Stimulated activated CD4-positive, alpha-beta T cell treated with anti-CD3 and anti-CD28 coated beads, Interleukin-4, amount 100 ng/mL, for 24 hours (primary cell): ENCODE data around the gene R3HDM1.
A peak's percentile ranks its signal among the peaks of the same experiment; 100 is the strongest.
"Not testable (repeated sequence)": the region's sequence is repeated elsewhere in the genome, so short reads cannot be mapped to it uniquely, and the experiment has no call there.

ENCODE experiments used
- DNase-seq: peaks from one replicate; pipeline ENCODE4 v3.0.0-alpha.2; 2020

Gene R3HDM1

DNA sequence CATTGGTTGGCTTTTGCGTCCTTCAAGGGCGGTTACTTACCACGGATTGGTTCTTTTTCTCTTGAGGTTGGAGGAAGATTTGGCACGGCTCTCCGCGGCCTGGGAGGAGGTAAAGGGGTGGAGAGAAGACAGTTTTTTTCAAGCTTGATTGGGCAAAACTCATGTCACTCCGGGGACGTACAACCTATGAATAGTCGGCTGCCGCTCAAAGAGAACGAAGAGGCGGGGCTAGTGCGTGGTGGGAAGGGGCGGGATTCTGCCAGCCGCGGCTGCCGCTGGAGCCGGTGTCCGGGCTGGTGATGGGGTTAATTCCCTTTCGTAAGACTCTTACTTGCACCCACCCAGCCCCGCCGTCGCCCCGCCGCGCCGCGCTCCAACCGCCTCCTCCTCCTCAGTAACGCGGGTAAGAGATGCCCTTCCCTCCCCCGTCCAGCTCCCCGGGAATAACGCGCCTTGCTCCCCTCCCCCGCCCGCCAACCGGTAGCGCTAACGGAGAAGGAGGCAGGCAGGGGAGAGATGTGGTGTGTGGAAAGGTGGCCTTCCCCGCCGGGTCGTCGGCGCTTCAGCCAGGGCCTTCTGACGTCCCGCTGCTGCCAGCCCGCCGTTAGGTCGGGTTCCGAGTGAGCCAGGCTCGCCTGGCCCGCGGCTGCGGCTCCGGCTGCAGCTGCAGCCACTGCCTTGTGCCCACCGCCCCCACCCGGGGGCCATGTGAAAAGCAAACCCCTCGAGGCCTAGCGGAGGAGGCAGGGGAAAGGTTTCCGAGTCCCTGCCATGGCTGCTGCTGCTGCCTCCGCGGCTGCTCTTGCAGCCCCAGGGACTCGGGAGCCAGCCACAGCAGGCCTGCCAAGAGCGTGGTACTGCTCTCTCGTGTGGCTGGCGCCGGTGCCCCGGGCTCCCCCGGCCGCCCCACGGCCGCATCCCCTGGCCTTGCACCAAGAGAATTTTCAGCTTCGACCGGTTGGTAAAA, at the start of gene R3HDM1:
R3HDM1 (plus strand) TSS at position 254 of the 967 bp plus-strand sequence. CDS start 73,362 bp downstream, outside the sequence.
- peak; percentile 98 for DNase-seq

DNA sequence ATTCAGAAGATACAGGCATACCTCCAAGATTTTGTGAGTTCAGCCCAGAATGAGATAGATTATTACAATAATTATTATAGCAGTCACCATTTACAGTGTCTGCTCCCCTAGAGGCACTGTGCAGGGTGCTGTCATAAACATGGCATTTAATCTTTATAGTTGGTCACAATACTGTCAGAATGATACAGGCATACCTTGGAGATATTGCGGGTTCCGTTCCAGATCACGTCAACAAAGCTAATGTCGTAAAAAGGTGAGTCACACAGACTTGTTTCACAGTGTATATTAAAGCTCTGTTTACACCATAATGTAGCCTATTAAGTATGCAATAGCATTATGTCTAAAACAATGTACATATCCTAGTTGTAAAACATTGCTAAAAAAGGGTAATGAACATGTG, 45.8 kb upstream of the R3HDM1 start:
- DNase-seq: no peak

DNA sequence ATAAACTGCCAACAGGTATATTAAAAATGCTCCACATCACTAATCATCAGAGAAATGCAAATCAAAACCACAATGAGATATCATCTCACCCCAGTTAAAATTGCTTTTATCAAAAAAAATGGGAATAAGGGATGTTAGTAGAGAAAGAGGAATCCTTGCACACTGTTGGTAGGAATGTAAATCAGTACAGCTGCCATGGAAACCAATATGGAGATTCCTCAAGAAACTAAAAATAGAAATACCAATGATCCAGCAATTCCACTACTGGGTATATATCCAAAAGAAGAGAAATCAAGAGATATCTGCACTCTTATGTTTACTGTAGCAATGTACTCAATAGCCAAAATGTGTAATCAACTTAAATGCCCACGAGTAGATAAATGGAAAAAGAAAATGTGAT, 40.9 kb upstream of the R3HDM1 start:
- DNase-seq: no peak

- DNase-seq: no peak
These were observed 36.8 kb upstream of the R3HDM1 start for GRCh38 chr2:135494503-135494902.

DNA sequence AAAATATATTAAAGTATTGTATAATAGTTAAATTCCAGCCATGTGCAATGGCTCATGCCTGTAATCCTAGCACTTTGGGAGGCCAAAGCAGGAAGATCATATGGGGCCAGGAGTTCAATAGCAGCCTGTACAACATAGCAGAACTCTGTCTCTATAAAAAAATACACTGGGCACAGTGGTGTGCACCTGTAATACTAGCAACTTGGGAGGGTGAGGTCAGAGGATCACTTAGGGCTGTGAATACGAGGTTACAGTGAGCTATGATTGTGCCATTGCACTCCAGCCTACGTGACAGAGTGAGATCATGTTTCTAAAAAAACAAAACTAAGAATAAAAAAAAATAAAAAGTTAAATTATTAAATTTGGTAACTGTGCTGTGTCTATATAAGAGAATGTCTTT, 36.4 kb upstream of the R3HDM1 start:
- no peak for DNase-seq

DNA sequence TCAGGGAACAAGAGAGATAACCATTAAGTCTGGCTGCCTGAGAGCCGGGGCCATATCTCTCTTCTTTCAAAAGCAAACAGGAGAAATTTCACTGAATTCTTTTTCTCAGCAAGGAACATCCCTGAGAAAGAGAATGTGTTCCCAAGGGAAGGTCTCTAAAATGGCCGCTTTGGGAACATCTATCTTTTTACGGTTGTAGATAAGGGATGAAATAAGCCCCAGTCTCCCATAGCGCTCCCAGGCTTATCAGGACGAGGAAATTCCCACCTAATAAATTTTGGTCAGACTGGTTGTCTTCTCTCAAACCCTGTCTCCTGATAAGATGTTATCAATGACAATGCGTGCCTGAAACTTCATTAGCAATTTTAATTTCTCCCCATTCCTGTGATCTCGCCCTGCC, 32.7 kb upstream of the R3HDM1 start:
- not testable (repeated sequence) for DNase-seq

- no peak for DNase-seq
These were observed 26.5 kb upstream of the R3HDM1 start for GRCh38 chr2:135504811-135505210.

DNA sequence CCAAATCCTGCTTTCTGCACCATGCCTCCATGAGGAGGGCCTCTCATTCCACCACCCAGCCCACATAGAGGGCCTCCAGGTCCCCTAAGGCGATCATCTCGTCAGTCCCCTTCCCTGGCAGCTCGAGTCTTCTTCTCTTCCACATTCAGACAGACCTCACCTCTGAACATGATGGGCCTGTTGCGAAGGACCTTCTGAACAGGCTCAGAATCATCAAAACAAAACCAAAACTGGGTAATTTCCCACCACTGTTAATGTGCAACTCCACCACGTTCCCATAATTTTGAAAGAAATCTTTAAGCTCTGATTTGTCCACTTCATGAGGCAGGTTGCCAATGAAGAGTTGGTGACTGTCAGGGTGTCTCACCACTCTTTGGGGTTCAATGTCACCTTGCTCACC, 20.7 kb upstream of the R3HDM1 start:
- no peak for DNase-seq

GRCh38 chr2:135512099-135512498, 19.2 kb upstream of the R3HDM1 start:
- no peak for DNase-seq

DNA sequence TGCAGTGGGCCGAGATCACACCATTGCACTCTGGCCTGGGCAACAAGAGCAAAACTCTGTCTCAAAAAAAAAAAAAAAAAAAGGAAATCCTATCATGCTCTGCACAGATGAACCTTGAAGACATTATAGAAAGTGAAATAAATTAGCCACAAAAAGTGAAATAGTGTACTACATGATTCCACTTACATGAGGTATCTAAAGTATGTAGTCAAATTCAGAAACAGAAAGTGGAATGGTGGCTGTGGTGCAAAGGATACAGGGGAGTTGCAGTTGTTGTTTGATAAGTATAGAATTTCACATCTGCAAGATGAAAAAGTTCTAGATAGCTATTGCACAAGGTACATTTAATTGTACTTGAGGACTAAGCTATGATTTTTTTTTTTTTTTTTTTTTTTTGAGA, 5.5 kb upstream of the R3HDM1 start:
- DNase-seq: no peak

GRCh38 chr2:135528006-135528405, 3.3 kb upstream of the R3HDM1 start:
- no peak for DNase-seq

GRCh38 chr2:135530313-135531230, 712 bp upstream of the R3HDM1 start, which contains the start of gene ZRANB3:
Gene ZRANB3, minus strand, starts transcription at chr2:135531218.
- DNase-seq: peak; percentile 96

- DNase-seq: no peak
These were observed 1.3 kb downstream of the R3HDM1 start for GRCh38 chr2:135532581-135532980.

GRCh38 chr2:135533545-135533944, 2.3 kb downstream of the R3HDM1 start:
- not testable (repeated sequence) for DNase-seq

GRCh38 chr2:135546436-135546835, 15.2 kb downstream of the R3HDM1 start:
- no peak for DNase-seq

- no peak for DNase-seq
These were observed 16.0 kb downstream of the R3HDM1 start for GRCh38 chr2:135547311-135547710.

- no peak for DNase-seq
These were observed 20.1 kb downstream of the R3HDM1 start for GRCh38 chr2:135551356-135551755.

GRCh38 chr2:135552887-135553286, 21.6 kb downstream of the R3HDM1 start:
- DNase-seq: no peak

GRCh38 chr2:135555311-135555710, 24.0 kb downstream of the R3HDM1 start:
- DNase-seq: no peak

DNA sequence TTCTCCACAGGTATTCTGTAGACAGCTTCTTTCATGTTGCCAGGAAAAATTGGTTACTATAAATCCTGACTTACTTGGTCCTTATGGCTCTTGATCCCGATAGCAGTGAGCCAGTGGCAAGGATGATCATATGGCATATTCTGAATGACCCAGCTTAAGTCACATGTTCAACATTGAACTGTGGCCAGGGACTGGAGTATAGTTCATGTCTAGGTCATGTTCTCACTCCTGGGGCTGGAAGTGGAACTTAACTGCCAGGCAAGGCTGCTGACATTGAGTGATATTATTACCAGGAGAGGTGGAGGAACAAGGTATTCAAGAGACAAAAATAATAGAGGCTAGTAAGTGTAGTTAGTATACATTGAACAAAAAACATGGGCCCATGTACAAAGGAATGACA, 26.2 kb downstream of the R3HDM1 start:
- DNase-seq: no peak

GRCh38 chr2:135561925-135562324, 30.6 kb downstream of the R3HDM1 start:
- DNase-seq: no peak

- no peak for DNase-seq
These were observed 32.5 kb downstream of the R3HDM1 start for GRCh38 chr2:135563793-135564192.

- no peak for DNase-seq
These were observed 39.6 kb downstream of the R3HDM1 start for GRCh38 chr2:135570884-135571283.
